Measurements from ENCODE around the gene SUSD5. TPM values are rescaled to one million over a fixed set of nuclear protein-coding genes. Genes with fewer than 3 reads are reported as not detected.

The SUSD5 gene
- total and polyA plus RNA-seq, 2 of the 13 experiments (the other 11 are each of a cell fraction or from before 2014, with no cell fraction given) = not detected

DNA sequence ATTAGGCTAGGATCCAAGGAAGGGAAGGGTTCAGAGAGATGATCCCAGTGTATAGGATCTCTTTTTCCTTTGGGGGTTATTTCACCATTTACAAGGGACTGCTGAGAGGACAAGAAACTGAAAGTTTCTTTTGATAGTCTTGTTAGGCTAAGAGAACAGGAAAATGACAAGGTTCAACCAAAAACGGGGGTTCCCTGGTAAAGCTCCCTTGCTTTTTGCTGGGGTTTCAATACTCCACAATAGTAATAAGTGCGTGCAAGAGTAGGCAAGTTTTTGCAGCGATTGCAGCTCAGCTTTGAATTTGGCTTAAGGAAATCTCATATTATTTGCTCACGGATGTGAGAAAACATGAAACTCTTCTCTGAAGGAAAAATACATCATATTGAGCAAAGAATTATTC is 18.8 kb upstream of the SUSD5 start (continued):
- no peak for TF ChIP-seq HMG20A (CRISPR knock-in tag; IDR thresholded peaks at IDR 0.05; ENCODE audit: borderline replicate concordance)
- TF ChIP-seq, protein P1, sequence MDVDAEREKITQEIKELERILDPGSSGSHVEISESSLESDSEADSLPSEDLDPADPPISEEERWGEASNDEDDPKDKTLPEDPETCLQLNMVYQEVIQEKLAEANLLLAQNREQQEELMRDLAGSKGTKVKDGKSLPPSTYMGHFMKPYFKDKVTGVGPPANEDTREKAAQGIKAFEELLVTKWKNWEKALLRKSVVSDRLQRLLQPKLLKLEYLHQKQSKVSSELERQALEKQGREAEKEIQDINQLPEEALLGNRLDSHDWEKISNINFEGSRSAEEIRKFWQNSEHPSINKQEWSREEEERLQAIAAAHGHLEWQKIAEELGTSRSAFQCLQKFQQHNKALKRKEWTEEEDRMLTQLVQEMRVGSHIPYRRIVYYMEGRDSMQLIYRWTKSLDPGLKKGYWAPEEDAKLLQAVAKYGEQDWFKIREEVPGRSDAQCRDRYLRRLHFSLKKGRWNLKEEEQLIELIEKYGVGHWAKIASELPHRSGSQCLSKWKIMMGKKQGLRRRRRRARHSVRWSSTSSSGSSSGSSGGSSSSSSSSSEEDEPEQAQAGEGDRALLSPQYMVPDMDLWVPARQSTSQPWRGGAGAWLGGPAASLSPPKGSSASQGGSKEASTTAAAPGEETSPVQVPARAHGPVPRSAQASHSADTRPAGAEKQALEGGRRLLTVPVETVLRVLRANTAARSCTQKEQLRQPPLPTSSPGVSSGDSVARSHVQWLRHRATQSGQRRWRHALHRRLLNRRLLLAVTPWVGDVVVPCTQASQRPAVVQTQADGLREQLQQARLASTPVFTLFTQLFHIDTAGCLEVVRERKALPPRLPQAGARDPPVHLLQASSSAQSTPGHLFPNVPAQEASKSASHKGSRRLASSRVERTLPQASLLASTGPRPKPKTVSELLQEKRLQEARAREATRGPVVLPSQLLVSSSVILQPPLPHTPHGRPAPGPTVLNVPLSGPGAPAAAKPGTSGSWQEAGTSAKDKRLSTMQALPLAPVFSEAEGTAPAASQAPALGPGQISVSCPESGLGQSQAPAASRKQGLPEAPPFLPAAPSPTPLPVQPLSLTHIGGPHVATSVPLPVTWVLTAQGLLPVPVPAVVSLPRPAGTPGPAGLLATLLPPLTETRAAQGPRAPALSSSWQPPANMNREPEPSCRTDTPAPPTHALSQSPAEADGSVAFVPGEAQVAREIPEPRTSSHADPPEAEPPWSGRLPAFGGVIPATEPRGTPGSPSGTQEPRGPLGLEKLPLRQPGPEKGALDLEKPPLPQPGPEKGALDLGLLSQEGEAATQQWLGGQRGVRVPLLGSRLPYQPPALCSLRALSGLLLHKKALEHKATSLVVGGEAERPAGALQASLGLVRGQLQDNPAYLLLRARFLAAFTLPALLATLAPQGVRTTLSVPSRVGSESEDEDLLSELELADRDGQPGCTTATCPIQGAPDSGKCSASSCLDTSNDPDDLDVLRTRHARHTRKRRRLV (CRISPR knock-in tag; IDR thresholded peaks at IDR 0.05) = no peak

DNA sequence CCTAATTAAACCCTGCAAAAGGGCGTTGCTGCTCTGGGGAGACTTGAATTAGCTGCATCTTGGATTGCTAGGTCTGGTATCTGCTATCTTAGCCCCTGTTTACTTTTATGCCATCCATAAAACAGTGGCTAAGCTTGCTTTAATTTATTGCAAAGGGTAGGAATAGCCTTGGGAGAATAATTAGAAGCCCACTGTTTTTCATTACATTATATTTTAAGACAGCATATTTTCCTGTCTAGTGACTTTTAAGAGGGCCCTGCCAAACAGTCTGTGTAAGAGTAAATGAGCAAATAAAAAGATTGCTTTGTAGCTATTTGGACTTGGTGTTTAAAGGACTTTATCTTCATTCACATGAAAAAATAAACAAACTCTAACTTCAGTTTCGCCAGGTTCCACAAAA is 17.4 kb upstream of the SUSD5 start:
- FAIRE-seq = no peak
- no TSS peak for BruUV-seq (replicated peaks)
- Histone ChIP-seq H3K4me3 (replicated peaks in 1 of 3; ENCODE audit: insufficient read depth in 1 of 3, low read depth in 2 of 3, low read length in 3 of 3) (no peak overlapping the region), H4K20me1 (ENCODE audit: insufficient read depth, low read length) (no peaks in the 10 kb centered on the region), H3K4me1 (ENCODE audit: insufficient read depth, low read length) (peaks cover 7% of the 10 kb centered on the region; the same call in 1 of the 2 replicates), H3K36me3 (replicated peaks in 1 of 2; ENCODE audit: control insufficient read depth in 1 of 2, insufficient read depth in 2 of 2, low read length in 2 of 2) (no peaks in the 10 kb centered on the region), H3K79me2 (ENCODE audit: insufficient read depth, low read length) (no peaks in the 10 kb centered on the region), H3K27ac (ENCODE audit: extremely low read length, insufficient read depth, low read length) (no peak overlapping the region), H3K9ac (ENCODE audit: insufficient read depth, low read depth, low read length) (no peak overlapping the region), H3K4me2 (ENCODE audit: low read depth, low read length) (no peak overlapping the region), H2AFZ (ENCODE audit: low read length) (no peak overlapping the region), H3K27me3 (ENCODE audit: control insufficient read depth in 1 of 2, insufficient read depth in 2 of 2, low read length in 2 of 2) (no peaks in the 10 kb centered on the region; a peak in 1 of 5 replicates), H3K9me3 (ENCODE audit: low read length) (no peaks in the 10 kb centered on the region)
- no peak for ATAC-seq
- ChIA-PET CTCF (ENCODE audit: low intra/inter-chr PET ratio, low total read pairs) (no interaction called here), POLR2A (no interaction called here)
- no peak for DNase-seq (ENCODE audit: low spot score)
- intact Hi-C loops (cut with micrococcal nuclease; ENCODE audit: unreplicated experiment) = no loop called here
- TF ChIP-seq ZBTB1 (CRISPR knock-in tag; IDR thresholded peaks at IDR 0.05; ENCODE audit: borderline replicate concordance) = no peak
- no peak for TF ChIP-seq ERF (CRISPR knock-in tag; IDR thresholded peaks at IDR 0.05)
- TF ChIP-seq NCOA5 (CRISPR knock-in tag; IDR thresholded peaks at IDR 0.05) = no peak
- TF ChIP-seq, protein P2, sequence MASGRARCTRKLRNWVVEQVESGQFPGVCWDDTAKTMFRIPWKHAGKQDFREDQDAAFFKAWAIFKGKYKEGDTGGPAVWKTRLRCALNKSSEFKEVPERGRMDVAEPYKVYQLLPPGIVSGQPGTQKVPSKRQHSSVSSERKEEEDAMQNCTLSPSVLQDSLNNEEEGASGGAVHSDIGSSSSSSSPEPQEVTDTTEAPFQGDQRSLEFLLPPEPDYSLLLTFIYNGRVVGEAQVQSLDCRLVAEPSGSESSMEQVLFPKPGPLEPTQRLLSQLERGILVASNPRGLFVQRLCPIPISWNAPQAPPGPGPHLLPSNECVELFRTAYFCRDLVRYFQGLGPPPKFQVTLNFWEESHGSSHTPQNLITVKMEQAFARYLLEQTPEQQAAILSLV (CRISPR knock-in tag; IDR thresholded peaks at IDR 0.05; ENCODE audit: borderline replicate concordance) = no peak
- no peak for TF ChIP-seq ZNF282 (IDR thresholded peaks at IDR 0.05; ENCODE audit: partially characterized antibody)
- TF ChIP-seq MBNL3 (CRISPR knock-in tag; conservative IDR thresholded peaks at IDR 0.05) = no peak
- TF ChIP-seq ZNF850 (CRISPR knock-in tag; conservative IDR thresholded peaks at IDR 0.05) = no peak
- no peak for TF ChIP-seq ZNF605 (CRISPR knock-in tag; IDR thresholded peaks at IDR 0.05)
- no peak for TF ChIP-seq ZNF713 (CRISPR knock-in tag; IDR thresholded peaks at IDR 0.05)
- no peak for TF ChIP-seq ATRX (CRISPR knock-in tag; IDR thresholded peaks at IDR 0.05; ENCODE audit: borderline replicate concordance)
- TF ChIP-seq TP53 (CRISPR knock-in tag; conservative IDR thresholded peaks at IDR 0.05) = no peak
- TF ChIP-seq SMAD3 (CRISPR knock-in tag; IDR thresholded peaks at IDR 0.05) = no peak
- no peak for TF ChIP-seq ZNF543 (CRISPR knock-in tag; IDR thresholded peaks at IDR 0.05)
- WGBS (ENCODE audit: low lambda C conversion rate) = 10% methylated on average over 2 of the region's 2 CpGs
- in situ Hi-C loops (cut with HindIII; ENCODE audit: extremely low pct_ligation_motif_present, low pct_unique_long_range_greater_than_20kb) = no loop called here
